H9 (cell line): ENCODE results near the gene CCM2L. TPM values are rescaled to one million over a fixed set of nuclear protein-coding genes. Genes with fewer than 3 reads are reported as not detected.

Experiments
- DNase-seq: peaks from one replicate; pipeline ENCODE4 v3.0.0-alpha.2; 2017
- H2AFZ ChIP-seq: one replicate; pipeline ENCODE4 v1.6.1; 2013; ENCODE audit warnings: mild to moderate bottlenecking, low read length, control low read depth, moderate library complexity
- H2AK5ac ChIP-seq: 2 replicates; pipeline ENCODE4 v1.6.1; 2013; ENCODE audit warnings: low read length, control low read depth, mixed read lengths; ENCODE audit not compliant: insufficient read length
- H2BK120ac ChIP-seq: one replicate; pipeline ENCODE4 v1.6.1; 2013; ENCODE audit warnings: low read depth, mild to moderate bottlenecking, low read length, control low read depth, inconsistent platforms; ENCODE audit not compliant: poor library complexity, severe bottlenecking
- H2BK12ac ChIP-seq: 2 replicates; pipeline ENCODE4 v1.6.1; 2013; ENCODE audit warnings: low read length, control low read depth, mixed read lengths, low read depth; ENCODE audit not compliant: insufficient read length
- H2BK15ac ChIP-seq: 2 replicates; pipeline ENCODE4 v1.6.1; 2013; ENCODE audit warnings: low read depth, low read length, control low read depth
- H2BK20ac ChIP-seq: one replicate; pipeline ENCODE4 v1.6.1; 2013; ENCODE audit warnings: low read depth, mild to moderate bottlenecking, low read length, control low read depth, inconsistent platforms; ENCODE audit not compliant: poor library complexity, severe bottlenecking
- H2BK5ac ChIP-seq: 2 replicates; pipeline ENCODE4 v1.6.1; 2013; ENCODE audit warnings: low read length, control low read depth, mixed read lengths; ENCODE audit not compliant: insufficient read length
- H3K14ac ChIP-seq: 2 replicates; pipeline ENCODE4 v1.6.1; 2013; ENCODE audit warnings: low read length, control low read depth; ENCODE audit not compliant: insufficient read depth
- H3K18ac ChIP-seq: 2 replicates; pipeline ENCODE4 v1.6.1; 2013; ENCODE audit warnings: low read depth, mild to moderate bottlenecking, mixed read lengths, low read length, control low read depth; ENCODE audit not compliant: insufficient read length
- H3K23ac ChIP-seq: 2 replicates; pipeline ENCODE4 v1.6.1; 2013; ENCODE audit warnings: low read length, control low read depth, mixed read lengths, low read depth; ENCODE audit not compliant: insufficient read length
- H3K23me2 ChIP-seq: 2 replicates; pipeline ENCODE4 v1.6.1; 2013; ENCODE audit warnings: low read depth, mild to moderate bottlenecking, mixed read lengths, low read length, control low read depth; ENCODE audit not compliant: insufficient read length, poor library complexity, severe bottlenecking
- H3K27ac ChIP-seq: 2 replicates; pipeline ENCODE4 v1.5.1; 2013; ENCODE audit warnings: low read length, control low read depth, mixed read lengths, low read depth; ENCODE audit not compliant: insufficient read length
- H3K27me3 ChIP-seq: 2 replicates; pipeline ENCODE4 v1.6.1; 2013; ENCODE audit warnings: low read length, control low read depth, inconsistent platforms; ENCODE audit not compliant: insufficient read depth
- H3K4ac ChIP-seq: 2 replicates; pipeline ENCODE4 v1.6.1; 2013; ENCODE audit warnings: low read depth, mild to moderate bottlenecking, control low read depth, inconsistent platforms, low read length, moderate library complexity
- H3K4me1 ChIP-seq: 2 replicates; pipeline ENCODE4 v1.6.1; 2013; ENCODE audit warnings: low read length, control low read depth, inconsistent platforms; ENCODE audit not compliant: insufficient read depth
- H3K4me2 ChIP-seq: 2 replicates; pipeline ENCODE4 v1.6.1; 2013; ENCODE audit warnings: low read length, control low read depth, mixed read lengths; ENCODE audit not compliant: insufficient read length, insufficient read depth
- H3K56ac ChIP-seq: 2 replicates; pipeline ENCODE4 v1.6.1; 2013; ENCODE audit warnings: low read depth, mild to moderate bottlenecking, mixed read lengths, low read length, control low read depth; ENCODE audit not compliant: insufficient read length
- H3K79me1 ChIP-seq: 2 replicates; pipeline ENCODE4 v1.6.1; 2013; ENCODE audit warnings: low read depth, mild to moderate bottlenecking, moderate library complexity, low read length, control low read depth, inconsistent platforms; ENCODE audit not compliant: insufficient read depth, poor library complexity, severe bottlenecking
- H3K79me2 ChIP-seq: 2 replicates; pipeline ENCODE4 v1.6.1; 2013; ENCODE audit warnings: low read length, control low read depth, inconsistent platforms; ENCODE audit not compliant: insufficient read depth
- H3K9ac ChIP-seq: 2 replicates; pipeline ENCODE4 v1.6.1; 2013; ENCODE audit warnings: low read length, control low read depth, mixed read lengths; ENCODE audit not compliant: insufficient read length; ENCODE audit errors: extremely low read depth
- H3K9me3 ChIP-seq: one replicate; pipeline ENCODE4 v1.6.1; 2013; ENCODE audit warnings: low read depth, low read length, inconsistent platforms; ENCODE audit not compliant: control insufficient read depth
- H3T11ph ChIP-seq: one replicate; pipeline ENCODE4 v1.6.1; 2013; ENCODE audit warnings: mild to moderate bottlenecking, low read length, control low read depth, inconsistent platforms
- H4K20me1 ChIP-seq: one replicate; pipeline ENCODE4 v1.6.1; 2013; ENCODE audit not compliant: control insufficient read depth, insufficient read length, insufficient read depth
- H4K5ac ChIP-seq: 2 replicates; pipeline ENCODE4 v1.6.1; 2013; ENCODE audit warnings: low read depth, mild to moderate bottlenecking, mixed read lengths, low read length, control low read depth; ENCODE audit not compliant: insufficient read length
- H4K8ac ChIP-seq: replicated peaks from 2 replicates; pipeline ENCODE4 v1.6.1; 2013; ENCODE audit warnings: low read length, control low read depth, mixed read lengths, low read depth; ENCODE audit not compliant: insufficient read length
- H4K91ac ChIP-seq: 2 replicates; pipeline ENCODE4 v1.6.1; 2013; ENCODE audit warnings: low read depth, mild to moderate bottlenecking, moderate library complexity, mixed read lengths, low read length, control low read depth; ENCODE audit not compliant: insufficient read length
- H3K27ac Mint-ChIP-seq, 3 experiments: 2 replicates in 2 of 3; 3 replicates in 1 of 3; pipeline ENCODE4 v1.8.0; 2020 to 2021; ENCODE audit warnings: mixed read lengths in 3 of 3, mild to moderate bottlenecking in 1 of 3, moderate library complexity in 1 of 3
- H3K27me3 Mint-ChIP-seq: 2 replicates; pipeline ENCODE4 v1.8.0; 2021; ENCODE audit warnings: low read depth, mild to moderate bottlenecking, moderate library complexity, mixed read lengths
- H3K36me3 Mint-ChIP-seq, 3 experiments: 2 replicates in 2 of 3; 3 replicates in 1 of 3; pipeline ENCODE4 v1.8.0; 2020 to 2021; ENCODE audit warnings: low read depth in 3 of 3, mixed read lengths in 3 of 3; ENCODE audit not compliant: insufficient read depth in 1 of 3
- H3K4me1 Mint-ChIP-seq, 2 experiments: 2 replicates each; pipeline ENCODE4 v1.8.0; 2020; ENCODE audit warnings: mixed read lengths in 2 of 2
- H3K4me3 Mint-ChIP-seq, 2 experiments: 2 replicates in 1 of 2; 3 replicates in 1 of 2; pipeline ENCODE4 v1.8.0; 2020 to 2021; ENCODE audit warnings: mild to moderate bottlenecking in 2 of 2, mixed read lengths in 2 of 2, moderate library complexity in 1 of 2
- H3K9me3 Mint-ChIP-seq, 2 experiments: 2 replicates in 1 of 2; 3 replicates in 1 of 2; pipeline ENCODE4 v1.8.0; 2020; ENCODE audit warnings: mild to moderate bottlenecking in 2 of 2, mixed read lengths in 2 of 2, moderate library complexity in 1 of 2
- CTCF ChIP-seq: fragments of 200-600 bp; sonication (generic); conservative IDR thresholded peaks from 3 replicates; pipeline ENCODE4 v1.8.0; 2021; ENCODE audit warnings: antibody characterized with exemption, mild to moderate bottlenecking
- WGBS: extraction: QIAGEN DNeasy Blood & Tissue Kit; methylation state at CpG from one replicate; pipeline ENCODE4 v1.1.7; 2013; ENCODE audit warnings: missing lambda C conversion rate, low lambda C conversion rate, mixed read lengths; ENCODE audit not compliant: insufficient read length; ENCODE audit errors: extremely low coverage; 5-methylcytosine and 5-hydroxymethylcytosine counted together
- total RNA-seq: library from RNA; stranded (reverse); gene quantifications from 2 replicates; pipeline ENCODE4 v1.2.1, GENCODE V29; 2021

CCM2L gene
- total RNA-seq, 1 experiment from 2014 or later: 4.6 TPM

- no peak overlapping the region for H4K8ac ChIP-seq
Measured at GRCh38 chr20:31998246-31998645, 12.0 kb upstream of the CCM2L start.

More at GRCh38 chr20:31998246-31998645, 12.0 kb upstream of the CCM2L start:
- H3K56ac ChIP-seq: no peak overlapping the region
- no peak overlapping the region for H3K4me2 ChIP-seq
- H2BK120ac ChIP-seq: no peak overlapping the region
- no peaks in the 10 kb centered on the region for H3K23me2 ChIP-seq
- Mint-ChIP-seq H3K27ac (no peak overlapping the region), H3K27me3 (peaks cover 50% of the 10 kb centered on the region), H3K4me1 (peaks cover 0 to 15% of the 10 kb centered on the region in 2 experiments; a peak in 2 of 4 replicates), H3K4me3 (no peak overlapping the region), H3K9me3 (no peaks in the 10 kb centered on the region), H3K36me3 (no peaks in the 10 kb centered on the region; a peak in 1 of 7 replicates)
- no peak overlapping the region for H4K91ac ChIP-seq
- H3K27me3 ChIP-seq: peaks cover 3% of the 10 kb centered on the region; the same call in 1 of the 2 replicates
- H3K23ac ChIP-seq: no peak overlapping the region
- H3K4me1 ChIP-seq: no peaks in the 10 kb centered on the region
- no peak overlapping the region for H2BK20ac ChIP-seq
- H2BK12ac ChIP-seq: no peak overlapping the region
- H3K14ac ChIP-seq: no peak overlapping the region
- no peaks in the 10 kb centered on the region for H4K20me1 ChIP-seq
- H3K79me1 ChIP-seq: no peaks in the 10 kb centered on the region
- no peak overlapping the region for H2BK15ac ChIP-seq
- no peak for TF ChIP-seq CTCF
- no peak overlapping the region for H2AFZ ChIP-seq
- H3K4ac ChIP-seq: no peak overlapping the region
- no peak overlapping the region for H4K5ac ChIP-seq
- DNase-seq: no peak
- no peaks in the 10 kb centered on the region for H3K9me3 ChIP-seq
- no peaks in the 10 kb centered on the region for H3K79me2 ChIP-seq
- H2AK5ac ChIP-seq: no peak overlapping the region
- no CpG with 5 or more reads among the region's 2 CpGs for WGBS
- no peak overlapping the region for H3K9ac ChIP-seq
- H3K27ac ChIP-seq: no peak overlapping the region
- H2BK5ac ChIP-seq: no peak overlapping the region
- H3K18ac ChIP-seq: no peak overlapping the region
- H3T11ph ChIP-seq: no peak overlapping the region
